ENCODE data around the gene CKS1B. TPM values are rescaled to one million over a fixed set of nuclear protein-coding genes. Genes with fewer than 3 reads are reported as not detected.

Gene CKS1B
- total and polyA plus RNA-seq, 9 of the 15 experiments (the other 6 are each of a cell fraction or from before 2014, with no cell fraction given): 215 to 1,103 (median 460) TPM

GRCh38 chr1:154937085-154937987, 37.1 kb upstream of the CKS1B start:
- Histone ChIP-seq H2AFZ (ENCODE audit: low read depth, low read length) (peak overlapping the region; percentile 100), H3K36me3 (ENCODE audit: control insufficient read depth, insufficient read depth, low read length) (no peaks in the 10 kb centered on the region), H3K79me2 (ENCODE audit: control insufficient read depth, insufficient read depth, low read length) (peaks cover 3% of the 10 kb centered on the region; the same call in 1 of the 3 replicates), H3K4me1 (replicated peaks in 1 of 2; ENCODE audit: control insufficient read depth in 2 of 2, insufficient read depth in 2 of 2, low read length in 2 of 2) (peaks cover 23 to 40% of the 10 kb centered on the region in 2 experiments; a peak in 4 of 5 replicates), H3K9me3 (replicated peaks; ENCODE audit: control insufficient read depth, insufficient read depth, low read depth, low read length) (no peaks in the 10 kb centered on the region), H3K27ac (ENCODE audit: extremely low read depth, low read depth, low read length) (peak overlapping the region; percentile 100), H3K27me3 (ENCODE audit: control insufficient read depth in 2 of 2, insufficient read depth in 2 of 2, low read length in 2 of 2) (no peaks in the 10 kb centered on the region), H4K20me1 (replicated peaks; ENCODE audit: control insufficient read depth, insufficient read depth, low read length) (no peaks in the 10 kb centered on the region), H3K9me1 (ENCODE audit: control insufficient read depth, insufficient read depth, low read length) (no peaks in the 10 kb centered on the region), H3K9ac (ENCODE audit: insufficient read depth in 1 of 2, low read depth in 2 of 2, low read length in 2 of 2) (peak overlapping the region; percentile 97 to 99), H3K4me2 (ENCODE audit: insufficient read depth, low read length) (peak overlapping the region; percentile 98), H3K4me3 (peak overlapping the region; percentile 53)
- ATAC-seq: peak; percentile 83
- POLR2A ChIA-PET: interaction anchor here (0.6 to 1.6 kb wide), 14 partner anchors 9 to 391 kb away, joined by 3 to 9 read pairs (median 3); partner anchors contain the start of gene LENEP
- in situ Hi-C loops (cut with MboI) (no loop called here), intact Hi-C loops (cut with micrococcal nuclease) (loop anchor here (2.0 to 5.0 kb wide), 3 partner anchors 53 to 379 kb away; partner anchors contain the start of gene UBE2Q1)
- TSS peak; percentile 98 for BruUV-seq (replicated peaks)
- peak; percentile 89 to 93 (median 90) for DNase-seq (ENCODE audit: extremely low read depth in 1 of 4, low spot score in 3 of 4)
- under 1% methylated on average over 36 of the region's 36 CpGs for WGBS (ENCODE audit: insufficient coverage, low coverage, missing lambda C conversion rate)
- no peak for FAIRE-seq
- CTCF ChIA-PET (ENCODE audit: low intra/inter-chr PET ratio): interaction anchor here (0.6 kb wide), 1 partner anchor 70 kb away, joined by 4 read pairs; no protein-coding TSS in a partner anchor
- TF ChIP-seq RBBP5 (IDR thresholded peaks at IDR 0.05; ENCODE audit: borderline replicate concordance, insufficient read depth, low read length, poor library complexity, severe bottlenecking) (peak; percentile 44), RAD21 (CRISPR knock-in tag; conservative IDR thresholded peaks at IDR 0.05 in 1 of 2, IDR thresholded peaks at IDR 0.05 in 1 of 2) (peak in 1 of 2 experiments; percentile 30; a peak in 2 of 4 replicates), E2F4 (CRISPR knock-in tag; IDR thresholded peaks at IDR 0.05; ENCODE audit: low read depth) (no peak), MYNN (IDR thresholded peaks at IDR 0.05) (no peak), MYNN (CRISPR knock-in tag; IDR thresholded peaks at IDR 0.05) (no peak), HMBOX1 (IDR thresholded peaks at IDR 0.05) (no peak), USF1 (CRISPR knock-in tag; IDR thresholded peaks at IDR 0.05) (no peak), ZFPM2 (CRISPR knock-in tag; IDR thresholded peaks at IDR 0.05) (no peak), ZNF592 (IDR thresholded peaks at IDR 0.05) (0 out of 2 replicates have a peak, but pooled peaks have one; percentile 20), ZNF282 (CRISPR knock-in tag; IDR thresholded peaks at IDR 0.05) (no peak), ZNF316 (IDR thresholded peaks at IDR 0.05) (no peak), MEF2A (IDR thresholded peaks at IDR 0.05; ENCODE audit: control insufficient read depth, low read depth, low read length) (no peak), POLR2AphosphoS2 (IDR thresholded peaks at IDR 0.05; ENCODE audit: low read length) (no peak), SMARCA4 (IDR thresholded peaks at IDR 0.05) (peak; percentile 47; the same call in 1 of the 2 replicates)
